NOMO-1 (cell line): ENCODE results near the gene VTI1B.
"Not testable (repeated sequence)": the region's sequence is repeated elsewhere in the genome, so short reads cannot be mapped to it uniquely, and the experiment has no call there.

Experiments used
- DNase-seq, 2 experiments: peaks; one replicate each; lab custom pipeline; 2025; ENCODE audit not compliant: unreplicated experiment in 2 of 2; lab: John Stamatoyannopoulos, UW

Gene VTI1B

DNA sequence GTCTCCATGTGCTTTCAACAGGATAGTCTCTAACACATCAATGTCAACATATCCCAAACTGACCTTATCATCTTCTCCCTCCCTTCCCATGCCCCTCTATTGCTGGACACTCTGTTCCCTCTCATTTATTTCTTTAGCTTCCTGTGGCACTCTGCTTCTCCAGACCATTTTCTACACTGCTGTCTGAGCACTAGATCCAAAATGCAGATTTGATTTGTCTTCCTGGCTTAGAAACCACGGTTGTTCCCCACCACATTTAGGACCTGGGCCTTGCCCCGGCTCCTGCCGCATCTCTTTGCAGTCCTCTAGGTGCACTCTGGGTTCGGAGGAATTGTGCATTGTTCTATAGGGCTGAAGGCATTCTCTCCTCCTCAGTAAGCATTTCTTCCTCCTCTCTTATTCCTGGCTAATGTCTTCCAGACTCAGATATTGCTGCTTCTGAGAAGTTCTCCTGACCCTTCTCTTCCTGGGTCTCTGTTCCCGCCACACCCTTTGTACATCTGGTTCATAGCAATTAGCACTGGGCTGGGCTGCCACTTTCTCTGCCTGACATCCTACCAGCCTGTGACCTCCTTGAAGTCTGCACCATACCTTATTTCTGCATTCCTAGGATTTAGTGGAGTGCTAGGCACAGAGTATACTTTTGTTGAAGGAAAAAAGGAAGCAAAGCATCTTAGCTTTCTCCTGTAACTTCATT is 40.8 kb downstream of the VTI1B start:
- DNase-seq: no peak

GRCh38 chr14:67630938-67631337 is 43.5 kb downstream of the VTI1B start:
- DNase-seq: no peak

DNA sequence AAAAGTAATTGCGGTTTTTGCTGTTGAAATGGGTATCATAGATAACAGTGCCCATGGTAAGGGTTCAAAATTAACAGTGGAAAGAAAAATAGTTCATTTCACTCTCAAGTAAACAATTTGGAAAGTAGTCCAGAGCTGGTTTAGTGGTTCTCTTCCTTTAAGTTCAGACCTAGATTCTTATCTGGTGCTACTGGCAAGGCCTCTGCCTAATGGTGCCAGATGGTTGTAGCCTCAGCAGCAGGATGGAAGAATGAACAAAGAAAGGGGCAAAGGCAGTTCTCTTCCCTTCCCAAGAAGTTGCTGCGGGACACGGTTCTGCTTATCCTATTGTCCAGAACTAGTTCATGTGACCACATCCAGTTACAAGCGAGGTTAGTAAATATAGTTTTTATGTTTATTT is 44.2 kb downstream of the VTI1B start:
- DNase-seq: no peak

DNA sequence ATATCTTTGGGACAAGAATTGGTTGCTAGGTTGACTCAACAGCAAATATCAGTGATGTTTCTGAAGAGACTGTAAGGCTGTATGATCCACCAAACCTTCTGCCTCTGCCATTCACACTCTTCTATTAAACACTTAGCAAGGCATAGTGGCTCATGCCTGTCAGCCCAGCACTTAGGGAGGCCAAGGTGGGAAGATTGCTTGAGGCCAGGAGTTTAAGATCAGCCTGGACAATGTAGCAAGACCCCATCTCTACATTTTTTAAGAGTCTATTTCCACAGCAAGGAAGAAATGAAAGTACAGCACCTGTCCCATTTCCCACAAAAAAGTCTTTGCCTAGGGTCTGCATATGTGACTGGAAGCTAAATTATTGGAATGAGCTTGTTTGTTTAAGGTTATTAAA is 46.9 kb downstream of the VTI1B start:
- no peak for DNase-seq

- DNase-seq: not testable (repeated sequence)
These were observed 48.3 kb downstream of the VTI1B start for GRCh38 chr14:67626131-67626530.

DNA sequence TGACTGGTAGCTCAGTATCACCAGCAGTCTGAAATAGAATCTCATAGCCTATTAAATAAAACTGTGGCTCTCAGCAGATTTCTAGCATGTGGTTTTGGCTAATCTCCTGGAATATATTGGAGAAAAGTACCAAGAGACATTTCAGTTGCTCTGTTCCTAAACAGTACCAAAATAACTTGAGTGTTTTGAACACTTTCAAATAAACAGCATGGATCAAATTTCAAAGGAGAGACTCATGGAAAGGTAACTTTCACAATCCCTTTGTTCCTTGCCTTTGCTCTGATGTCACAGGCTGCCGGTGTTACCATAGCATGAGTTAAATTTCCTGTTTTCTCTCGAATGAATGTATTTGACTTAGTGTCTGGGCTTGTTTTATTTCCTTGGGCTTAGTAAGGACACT is 51.3 kb downstream of the VTI1B start:
- DNase-seq: no peak

DNA sequence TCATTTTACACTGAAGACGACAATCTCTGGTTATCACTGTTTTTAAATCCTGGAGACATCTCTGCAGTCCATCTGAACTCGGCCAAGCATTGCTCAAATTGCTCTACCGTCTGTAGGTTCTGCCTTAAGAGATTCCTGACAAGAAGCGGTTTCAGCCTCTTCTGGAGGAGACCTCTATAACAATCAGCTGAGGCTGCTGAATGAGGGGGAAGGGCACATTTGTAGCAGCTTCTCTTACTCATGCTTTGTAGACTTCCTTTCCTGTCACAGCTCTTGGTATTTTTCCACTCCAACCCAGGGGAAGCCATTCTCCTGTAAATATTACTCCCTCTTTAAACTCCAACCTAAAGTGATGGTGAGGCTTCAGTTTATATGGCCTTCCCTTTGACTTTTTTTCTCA is 51.8 kb downstream of the VTI1B start:
- peak in 1 of 2 experiments; percentile 58 for DNase-seq

DNA sequence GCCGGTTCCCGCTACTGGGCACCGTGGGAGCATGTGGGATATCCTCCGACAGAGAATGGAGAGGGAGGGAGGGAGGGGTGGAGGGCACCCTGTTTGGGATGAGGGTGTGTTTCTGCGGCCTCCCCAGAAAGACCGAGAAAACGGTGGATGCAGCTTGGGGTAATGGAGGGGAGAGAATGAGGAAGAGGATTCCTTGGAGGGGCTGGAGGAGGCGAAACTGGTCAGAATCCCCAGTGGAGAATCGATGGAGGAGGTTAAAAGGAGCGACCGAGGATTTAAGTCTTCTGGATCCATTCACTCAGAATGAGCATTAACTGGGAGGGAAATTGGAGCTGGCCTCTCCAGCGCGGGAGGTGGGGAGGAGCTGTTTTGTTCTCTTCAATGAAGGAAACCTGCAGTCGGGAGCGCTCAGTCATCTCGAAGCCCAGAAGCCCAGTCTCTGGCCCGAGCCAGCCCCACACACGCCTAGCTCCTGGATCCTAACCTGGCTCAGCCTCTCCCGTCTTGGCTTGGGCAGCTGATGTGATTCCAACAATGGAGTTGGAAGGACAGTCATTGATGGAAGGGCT is 54.1 kb downstream of the VTI1B start:
- no peak for DNase-seq

DNA sequence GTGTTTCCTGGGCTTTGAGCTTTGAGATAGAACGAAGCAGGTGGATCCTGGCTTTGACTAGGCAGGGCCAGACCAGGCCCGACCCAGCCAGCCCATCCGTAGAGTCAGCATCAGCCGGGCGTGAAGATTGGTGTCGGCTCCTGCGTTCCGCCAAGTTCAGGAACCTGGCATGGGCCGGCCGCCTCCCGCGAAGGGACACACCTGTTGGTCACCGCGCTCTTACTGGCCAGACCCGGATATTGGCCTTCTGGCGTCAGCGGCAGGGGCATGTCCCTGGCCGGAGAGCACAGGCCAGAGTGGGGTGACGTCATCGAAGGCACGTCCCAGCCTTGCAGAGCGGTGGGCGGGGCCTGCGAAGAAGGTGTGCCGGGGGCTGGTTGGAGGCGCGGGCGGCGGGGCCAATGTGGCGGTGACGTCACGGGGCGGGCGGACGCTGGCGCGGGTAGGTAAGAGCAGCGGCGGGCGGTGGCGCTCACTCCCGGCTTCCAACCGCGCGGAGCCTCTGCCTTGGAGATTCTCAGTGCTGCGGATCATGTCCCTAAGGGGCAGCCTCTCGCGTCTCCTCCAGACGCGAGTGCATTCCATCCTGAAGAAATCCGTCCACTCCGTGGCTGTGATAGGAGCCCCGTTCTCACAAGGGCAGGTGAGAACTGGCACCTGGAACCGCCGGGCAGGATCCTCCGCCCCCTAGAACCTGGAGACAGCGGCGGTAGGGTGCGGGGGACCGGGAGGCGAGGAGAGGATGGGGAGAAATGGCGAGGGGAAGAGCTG is 54.8 kb downstream of the VTI1B start, which contains the start of gene ARG2:
TSS of gene ARG2 (plus strand) at position 475 of the 771 bp plus-strand sequence. CDS start at position 533, 58 bp downstream.
- DNase-seq: peak; percentile 90 to 97

DNA sequence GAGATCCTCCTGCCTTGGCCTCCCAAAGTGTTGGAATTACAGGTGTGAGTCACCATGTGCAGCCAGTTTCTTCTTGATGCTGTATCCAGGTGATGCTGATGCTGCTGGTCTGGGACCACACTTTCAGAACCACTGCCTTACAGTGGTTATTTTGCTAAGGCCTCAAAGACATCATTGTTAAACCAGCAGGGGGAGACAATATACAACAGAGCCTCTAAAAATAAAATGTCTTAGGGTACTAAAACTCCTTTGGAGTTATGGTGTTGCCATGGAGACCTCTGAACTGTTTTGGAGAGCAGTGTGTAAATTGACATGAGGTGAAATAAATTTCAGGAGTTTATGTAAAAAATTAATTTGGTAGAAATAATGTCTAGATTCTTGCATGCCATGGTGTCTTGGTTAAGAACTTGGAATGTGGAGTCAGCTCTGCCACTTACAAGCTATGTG is 55.8 kb downstream of the VTI1B start:
- DNase-seq: peak; percentile 48 to 71

- DNase-seq: no peak
These were observed 63.9 kb downstream of the VTI1B start for GRCh38 chr14:67610491-67610890.

GRCh38 chr14:67609642-67610310 is 64.7 kb downstream of the VTI1B start:
- DNase-seq: no peak

GRCh38 chr14:67607646-67608045 is 66.8 kb downstream of the VTI1B start:
- DNase-seq: no peak

- no peak for DNase-seq
These were observed 71.4 kb downstream of the VTI1B start for GRCh38 chr14:67602995-67603545.

DNA sequence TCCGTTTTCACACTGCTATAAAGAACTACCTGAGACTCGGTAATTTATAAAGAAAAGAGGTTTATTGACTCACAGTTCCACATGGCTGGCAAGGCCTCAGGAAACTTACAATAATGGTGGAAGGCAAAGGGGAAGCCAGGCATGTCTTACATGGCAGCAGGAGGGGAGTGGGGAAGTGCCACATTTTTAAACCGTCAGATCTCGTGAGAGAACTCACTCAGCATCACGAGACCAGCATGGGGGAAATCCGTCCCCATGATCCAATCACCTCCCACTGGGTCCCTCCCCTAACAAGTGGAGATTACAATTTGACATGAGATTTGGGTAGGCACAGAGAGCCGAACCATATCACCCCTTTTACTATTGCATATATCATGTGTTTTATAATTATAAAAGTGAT is 72.4 kb downstream of the VTI1B start:
- DNase-seq: no peak

- not testable (repeated sequence) for DNase-seq
These were observed 73.9 kb downstream of the VTI1B start for GRCh38 chr14:67600562-67600974.

DNA sequence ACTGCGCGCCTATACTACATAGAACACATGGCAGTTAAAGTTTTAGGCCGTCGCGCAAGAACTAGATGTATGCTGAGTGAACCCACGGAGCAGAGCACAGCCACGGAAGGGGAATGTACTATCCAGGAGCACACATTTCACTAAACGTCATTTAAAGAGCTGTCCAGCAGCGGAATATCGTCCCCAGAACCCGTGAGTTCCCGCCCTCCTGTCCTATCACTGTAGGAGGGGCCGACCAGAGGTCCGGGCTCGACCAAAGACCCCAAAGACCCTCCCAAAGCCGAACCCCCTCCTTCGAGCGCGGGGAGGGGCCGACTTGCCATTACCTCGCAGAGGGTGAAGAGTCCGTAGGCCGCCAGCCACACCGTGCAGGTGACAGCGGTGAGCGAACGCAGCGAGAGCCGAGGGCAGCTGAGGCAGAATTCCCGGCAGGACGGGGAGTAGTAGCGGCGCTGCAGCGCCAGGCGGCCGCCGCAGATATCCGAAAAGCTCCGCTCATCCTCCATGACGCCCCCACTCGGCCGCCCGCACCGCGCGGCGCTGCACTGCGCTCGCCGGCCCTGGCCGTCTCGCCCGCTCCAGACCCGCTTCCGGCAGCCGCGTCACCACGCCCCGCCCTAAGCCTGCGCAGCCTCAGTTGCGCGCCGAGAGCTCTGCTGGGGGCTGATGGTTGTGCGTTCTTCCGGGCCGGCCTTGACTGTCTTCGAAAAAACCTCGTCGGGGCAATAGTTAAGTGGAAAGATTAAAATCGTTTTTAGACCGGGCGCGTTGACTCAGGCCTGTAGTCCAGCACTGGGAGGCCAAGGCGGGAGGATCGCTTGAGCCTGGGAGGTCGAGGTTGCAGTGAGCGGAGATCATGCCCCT is 74.5 kb downstream of the VTI1B start, which contains the start of gene PIGH:
TSS of gene PIGH (minus strand) at position 571 of the 864 bp plus-strand sequence. CDS start at position 506, 65 bp downstream.
- DNase-seq: peak; percentile 73 to 91
